Esophagus muscularis mucosa (tissue), 4 donors: ENCODE results near the gene CASP3. TPM values are rescaled to one million over a fixed set of nuclear protein-coding genes. Genes with fewer than 3 reads are reported as not detected.

Source experiments
- DNase-seq: peaks from one replicate; pipeline ENCODE4 v3.0.0-alpha.2; 2017; ENCODE audit errors: extremely low spot score
- H3K27ac ChIP-seq, 4 donors: fragments of 200-600 bp; sonication (generic); replicated peaks in 1 of 4; 1 replicate in 3 of 4; 2 replicates in 1 of 4; pipeline ENCODE4 v1.5.1; 2016 to 2019; ENCODE audit warnings: mild to moderate bottlenecking in 1 of 4
- H3K27me3 ChIP-seq, 4 donors: fragments of 200-600 bp; sonication (generic); one replicate each; pipeline versions ENCODE4 v1.5.1 to v1.6.0; 2016 to 2019
- H3K36me3 ChIP-seq, 4 donors: fragments of 200-600 bp; sonication (generic); one replicate each; pipeline ENCODE4 v1.5.1; 2016 to 2019
- H3K4me1 ChIP-seq, 4 donors: fragments of 200-600 bp; sonication (generic); one replicate each; pipeline ENCODE4 v1.5.1; 2016 to 2019
- H3K4me3 ChIP-seq, 4 donors: fragments of 200-600 bp; sonication (generic); 1 replicate in 2 of 4; 2 replicates in 2 of 4; pipeline ENCODE4 v1.5.1; 2016 to 2019; ENCODE audit warnings: mild to moderate bottlenecking in 4 of 4, moderate library complexity in 1 of 4
- H3K9me3 ChIP-seq, 4 donors: fragments of 200-600 bp; sonication (generic); 1 replicate in 3 of 4; 2 replicates in 1 of 4; pipeline ENCODE4 v1.5.1; 2016 to 2019
- CTCF ChIP-seq, 3 experiments: fragments of 200-600 bp in 2 of 3; fragments of 450-650 bp in 1 of 3; sonication (generic) in 2 of 3; IDR thresholded peaks; one replicate each; pipeline ENCODE4 v1.5.1; 2017 to 2019; ENCODE audit warnings: antibody characterized with exemption in 3 of 3, mild to moderate bottlenecking in 2 of 3, moderate library complexity in 1 of 3
- EP300 ChIP-seq: sonication (generic); formaldehyde crosslinking; IDR thresholded peaks from one replicate; pipeline ENCODE4 v1.6.1; 2017; ENCODE audit warnings: antibody characterized with exemption
- POLR2A ChIP-seq: fragments of 450-650 bp; IDR thresholded peaks from one replicate; pipeline ENCODE4 v1.6.1; 2017; ENCODE audit warnings: antibody characterized with exemption, moderate library complexity, mild to moderate bottlenecking, low read depth
- POLR2AphosphoS5 ChIP-seq, 2 donors: sonication (generic); formaldehyde crosslinking; IDR thresholded peaks; one replicate each; pipeline ENCODE4 v1.6.1; 2017; ENCODE audit warnings: antibody characterized with exemption in 2 of 2
- WGBS: methylation state at CpG from one replicate; pipeline ENCODE4 v1.1.5; 2018; 5-methylcytosine and 5-hydroxymethylcytosine counted together
- intact Hi-C: fragments of 100-400 bp; cut with DNase I; formaldehyde crosslinking; loops from one replicate; pipeline ENCODE4 v1.15.1; 2023
- total RNA-seq, 4 donors: library from RNA; depleted of rRNA; stranded (reverse); fragments of >200 nt; gene quantifications; one replicate each; pipeline versions ENCODE4 v1.1.0 to v1.2.1, GENCODE V29; 2016

CASP3 gene
- total RNA-seq, 4 donors from 2014 or later, result 11.3 to 18.6 (median 15.9) TPM

- DNase-seq, result no peak
- no peak overlapping the region for H3K27ac ChIP-seq
- H3K9me3 ChIP-seq, result no peaks in the 10 kb centered on the region
- no peaks in the 10 kb centered on the region for H3K27me3 ChIP-seq
- H3K4me3 ChIP-seq, result no peak overlapping the region
- intact Hi-C loops, result loop anchor here (10.0 kb wide), 1 partner anchor 167 kb away; the partner anchor contains the start of gene IRF2
- 94% methylated on average over 5 of the region's 5 CpGs for WGBS
- peaks cover 13 to 29% (median 18%) of the 10 kb centered on the region in 4 donors for H3K36me3 ChIP-seq
- H3K4me1 ChIP-seq, result peaks cover 16 to 38% (median 28%) of the 10 kb centered on the region in 4 donors
- TF ChIP-seq CTCF (IDR thresholded peaks at IDR 0.05), result no peak
- no peak for TF ChIP-seq POLR2AphosphoS5 (IDR thresholded peaks at IDR 0.05)
- TF ChIP-seq EP300, result no peak
- TF ChIP-seq POLR2A, result no peak
These were observed 7.8 kb downstream of the CASP3 start for GRCh38 chr4:184641451-184641850.

GRCh38 chr4:184641022-184641421 lies 8.2 kb downstream of the CASP3 start:
- Histone ChIP-seq H3K27me3 (no peaks in the 10 kb centered on the region), H3K27ac (no peak overlapping the region), H3K4me3 (no peak overlapping the region), H3K36me3 (peaks cover 17 to 29% (median 22%) of the 10 kb centered on the region in 4 donors), H3K4me1 (peaks cover 12 to 34% (median 23%) of the 10 kb centered on the region in 4 donors), H3K9me3 (no peaks in the 10 kb centered on the region)
- intact Hi-C loops, result loop anchor here (10.0 kb wide), 1 partner anchor 166 kb away; the partner anchor contains the start of gene IRF2
- DNase-seq, result no peak
- no peak for TF ChIP-seq POLR2A
- no peak for TF ChIP-seq CTCF (IDR thresholded peaks at IDR 0.05)
- no peak for TF ChIP-seq EP300
- no peak for TF ChIP-seq POLR2AphosphoS5 (IDR thresholded peaks at IDR 0.05)
- WGBS, result 82% methylated on average over 3 of the region's 3 CpGs

- H3K27ac ChIP-seq, result no peak overlapping the region
- intact Hi-C loops, result no loop called here
- DNase-seq, result no peak
- H3K27me3 ChIP-seq, result no peaks in the 10 kb centered on the region
- WGBS, result 90% methylated on average over 3 of the region's 4 CpGs
- no peak overlapping the region for H3K4me3 ChIP-seq
- TF ChIP-seq CTCF (IDR thresholded peaks at IDR 0.05) (no peak), POLR2A (no peak), EP300 (no peak), POLR2AphosphoS5 (IDR thresholded peaks at IDR 0.05) (no peak)
- H3K36me3 ChIP-seq, result peaks cover 22 to 60% (median 44%) of the 10 kb centered on the region in 4 donors
- H3K4me1 ChIP-seq, result peaks cover 0 to 9% (median 3%) of the 10 kb centered on the region in 4 donors
- no peaks in the 10 kb centered on the region for H3K9me3 ChIP-seq
These were observed 12.3 kb downstream of the CASP3 start for GRCh38 chr4:184636897-184637296.

DNA sequence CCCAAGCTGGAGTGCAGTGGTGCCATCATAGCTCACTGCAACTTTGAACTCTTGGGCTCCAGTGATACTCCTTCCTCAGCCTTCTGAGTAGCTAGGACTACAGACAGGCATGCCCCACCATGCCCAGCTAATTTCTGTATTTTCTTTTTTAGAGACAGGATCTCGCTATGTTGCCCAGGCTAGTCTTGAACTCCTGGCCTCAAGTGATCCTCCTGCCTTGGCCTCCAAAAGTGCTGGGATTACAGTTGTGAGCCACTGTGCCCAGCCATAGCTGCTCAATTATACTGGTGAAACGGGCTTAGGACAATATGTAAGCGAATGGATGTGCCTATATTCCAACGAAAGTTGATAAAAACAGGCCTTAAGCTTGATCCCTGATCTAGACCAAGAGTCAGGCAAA lies 13.1 kb downstream of the CASP3 start:
- intact Hi-C loops, result no loop called here
- peaks cover 0 to 7% (median 3%) of the 10 kb centered on the region in 4 donors for H3K4me1 ChIP-seq
- 97% methylated on average over 4 of the region's 4 CpGs for WGBS
- no peaks in the 10 kb centered on the region for H3K9me3 ChIP-seq
- no peak overlapping the region for H3K4me3 ChIP-seq
- TF ChIP-seq EP300, result no peak
- DNase-seq, result no peak
- H3K27me3 ChIP-seq, result no peaks in the 10 kb centered on the region
- peaks cover 23 to 67% (median 48%) of the 10 kb centered on the region in 4 donors for H3K36me3 ChIP-seq
- H3K27ac ChIP-seq, result no peak overlapping the region

- no peak for TF ChIP-seq CTCF (IDR thresholded peaks at IDR 0.05)
- TF ChIP-seq POLR2AphosphoS5 (IDR thresholded peaks at IDR 0.05), result no peak
- no peak for TF ChIP-seq EP300
- TF ChIP-seq POLR2A, result no peak
- Histone ChIP-seq H3K9me3 (no peaks in the 10 kb centered on the region), H3K27me3 (no peaks in the 10 kb centered on the region), H3K4me3 (no peak overlapping the region), H3K27ac (no peak overlapping the region), H3K4me1 (peaks cover 0 to 3% (median 1%) of the 10 kb centered on the region in 4 donors), H3K36me3 (peaks cover 31 to 74% (median 56%) of the 10 kb centered on the region in 4 donors)
- no peak for DNase-seq
- 65% methylated on average over 3 of the region's 3 CpGs for WGBS
- intact Hi-C loops, result no loop called here
These were observed 13.9 kb downstream of the CASP3 start for GRCh38 chr4:184635381-184635780.
